NB4 (cell line): Measurements from ENCODE around the gene FANCC.

Source experiments
- CTCF ChIP-seq: IDR thresholded peaks from one replicate; pipeline ENCODE4 v1.5.1; 2012; ENCODE audit warnings: low read depth, low read length
- MAX ChIP-seq: IDR thresholded peaks from 2 replicates; pipeline ENCODE4 v1.6.1; 2011; ENCODE audit warnings: low read depth, low read length
- MYC ChIP-seq: IDR thresholded peaks from 2 replicates; pipeline ENCODE4 v1.6.1; 2011; ENCODE audit warnings: low read depth, low read length
- POLR2A ChIP-seq: IDR thresholded peaks from 2 replicates; pipeline ENCODE4 v1.6.1; 2011; ENCODE audit warnings: mild to moderate bottlenecking; ENCODE audit not compliant: insufficient read length; ENCODE audit errors: extremely low read depth

- TF ChIP-seq CTCF, result no peak
- no peak for TF ChIP-seq MYC
- no peak for TF ChIP-seq POLR2A
- no peak for TF ChIP-seq MAX
Observed at GRCh38 chr9:95089257-95090022, 228.1 kb downstream of the FANCC start.
